Measurements from ENCODE around the gene BCHE.
A peak's percentile ranks its signal among the peaks of the same experiment; 100 is the strongest.

BCHE gene

DNA sequence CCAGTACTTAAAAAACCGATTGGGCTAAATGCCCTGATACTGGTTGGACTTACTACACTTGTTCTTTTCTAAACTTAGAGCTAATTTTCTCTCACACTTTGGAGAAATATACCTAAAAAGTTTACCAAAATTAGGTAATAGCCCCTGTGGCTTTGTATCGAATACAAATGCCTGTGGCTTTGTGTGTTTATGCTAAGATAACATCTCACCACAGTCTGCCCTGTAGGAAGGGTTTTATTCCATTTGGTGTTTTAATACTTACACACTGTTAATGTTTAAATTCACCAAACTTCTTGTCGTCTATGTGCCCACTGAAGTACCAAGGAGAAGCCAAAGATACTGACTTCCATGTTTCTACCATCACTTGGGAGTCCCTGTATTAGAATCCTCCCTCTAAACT is 66.4 kb downstream of the BCHE start:
- Histone ChIP-seq H3K4me3 (ENCODE audit: low read depth in 1 of 2, low read length in 2 of 2) (no peak overlapping the region), H3K36me3 (ENCODE audit: insufficient read depth, low read length) (no peaks in the 10 kb centered on the region), H3K9ac (ENCODE audit: low read depth, low read length) (no peak overlapping the region), H3K4me2 (ENCODE audit: insufficient read depth, low read length) (no peak overlapping the region), H3K27ac (ENCODE audit: low read length) (no peak overlapping the region), H3K4me1 (ENCODE audit: insufficient read depth, low read length) (peaks cover 18% of the 10 kb centered on the region), H4K20me1 (ENCODE audit: insufficient read depth, low read length) (no peaks in the 10 kb centered on the region), H2AFZ (ENCODE audit: low read depth, low read length) (no peak overlapping the region), H3K9me3 (ENCODE audit: insufficient read depth, low read length, severe bottlenecking) (no peaks in the 10 kb centered on the region), H3K27me3 (ENCODE audit: insufficient read depth, low read length, poor library complexity) (no peaks in the 10 kb centered on the region), H3K79me2 (ENCODE audit: insufficient read depth, low read length) (no peaks in the 10 kb centered on the region)
- TF ChIP-seq CTCF (IDR thresholded peaks at IDR 0.05; ENCODE audit: borderline replicate concordance, extremely low read depth, low read length, poor library complexity, severe bottlenecking) (no peak), EZH2 (IDR thresholded peaks at IDR 0.05; ENCODE audit: borderline replicate concordance, low read depth, low read length, severe bottlenecking) (no peak)
- ATAC-seq (ENCODE audit: insufficient read depth, low read depth) (peak; percentile 39; the same call in 1 of the 3 replicates), DNase-seq (no peak)

DNA sequence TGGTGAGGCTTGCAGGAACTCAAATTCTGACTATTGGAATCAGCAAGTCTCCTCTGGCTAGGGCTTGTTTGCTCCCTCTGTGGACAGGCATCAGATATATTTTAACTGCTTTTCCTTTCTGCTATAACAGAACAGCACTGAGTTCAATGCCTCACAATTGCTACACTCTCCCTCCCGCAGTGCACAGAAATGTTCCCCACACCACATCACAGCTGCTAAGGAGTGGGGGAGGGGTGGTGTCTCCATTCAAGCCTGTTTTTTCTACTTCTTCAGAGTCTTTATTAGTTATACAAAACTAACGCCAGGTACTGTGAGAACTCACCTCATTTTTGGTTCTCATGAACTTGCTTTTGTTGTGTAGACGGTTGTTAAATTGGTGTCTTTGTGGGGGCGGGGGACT is 68.5 kb downstream of the BCHE start:
- ATAC-seq (ENCODE audit: insufficient read depth, low read depth) (peak; percentile 87), DNase-seq (peak; percentile 64)
- Histone ChIP-seq H3K27ac (ENCODE audit: low read length) (peak overlapping the region; percentile 53; the same call in 1 of the 2 replicates), H3K4me2 (ENCODE audit: insufficient read depth, low read length) (no peak overlapping the region), H3K27me3 (ENCODE audit: insufficient read depth, low read length, poor library complexity) (no peaks in the 10 kb centered on the region), H3K9ac (ENCODE audit: low read depth, low read length) (no peak overlapping the region), H3K4me3 (ENCODE audit: low read depth in 1 of 2, low read length in 2 of 2) (no peak overlapping the region), H3K79me2 (ENCODE audit: insufficient read depth, low read length) (no peaks in the 10 kb centered on the region), H3K9me3 (ENCODE audit: insufficient read depth, low read length, severe bottlenecking) (no peaks in the 10 kb centered on the region), H3K36me3 (ENCODE audit: insufficient read depth, low read length) (no peaks in the 10 kb centered on the region), H4K20me1 (ENCODE audit: insufficient read depth, low read length) (no peaks in the 10 kb centered on the region), H3K4me1 (ENCODE audit: insufficient read depth, low read length) (peaks cover 18% of the 10 kb centered on the region), H2AFZ (ENCODE audit: low read depth, low read length) (peak overlapping the region; percentile 49)
- TF ChIP-seq CTCF (IDR thresholded peaks at IDR 0.05; ENCODE audit: borderline replicate concordance, extremely low read depth, low read length, poor library complexity, severe bottlenecking): no peak
- TF ChIP-seq EZH2 (IDR thresholded peaks at IDR 0.05; ENCODE audit: borderline replicate concordance, low read depth, low read length, severe bottlenecking): no peak

- H3K36me3 ChIP-seq (ENCODE audit: insufficient read depth, low read length): no peaks in the 10 kb centered on the region
- TF ChIP-seq CTCF (IDR thresholded peaks at IDR 0.05; ENCODE audit: borderline replicate concordance, extremely low read depth, low read length, poor library complexity, severe bottlenecking) (no peak), EZH2 (IDR thresholded peaks at IDR 0.05; ENCODE audit: borderline replicate concordance, low read depth, low read length, severe bottlenecking) (no peak)
- no peak for DNase-seq
- H3K9ac ChIP-seq (ENCODE audit: low read depth, low read length): no peak overlapping the region
- H3K4me2 ChIP-seq (ENCODE audit: insufficient read depth, low read length): no peak overlapping the region
- no peaks in the 10 kb centered on the region for H3K79me2 ChIP-seq (ENCODE audit: insufficient read depth, low read length)
- no peak overlapping the region for H3K4me3 ChIP-seq (ENCODE audit: low read depth in 1 of 2, low read length in 2 of 2)
- peaks cover 11% of the 10 kb centered on the region; the same call in 1 of the 2 replicates for H3K4me1 ChIP-seq (ENCODE audit: insufficient read depth, low read length)
- no peaks in the 10 kb centered on the region for H4K20me1 ChIP-seq (ENCODE audit: insufficient read depth, low read length)
- no peak overlapping the region; the same call in 1 of the 2 replicates for H2AFZ ChIP-seq (ENCODE audit: low read depth, low read length)
- no peaks in the 10 kb centered on the region for H3K9me3 ChIP-seq (ENCODE audit: insufficient read depth, low read length, severe bottlenecking)
- ATAC-seq (ENCODE audit: insufficient read depth, low read depth): no peak
- H3K27me3 ChIP-seq (ENCODE audit: insufficient read depth, low read length, poor library complexity): no peaks in the 10 kb centered on the region
- H3K27ac ChIP-seq (ENCODE audit: low read length): no peak overlapping the region
Measured at GRCh38 chr3:165759041-165759440, 78.2 kb downstream of the BCHE start.

GRCh38 chr3:165755571-165755970 is 81.7 kb downstream of the BCHE start:
- Histone ChIP-seq H2AFZ (ENCODE audit: low read depth, low read length) (no peak overlapping the region), H3K4me2 (ENCODE audit: insufficient read depth, low read length) (no peak overlapping the region), H3K9me3 (ENCODE audit: insufficient read depth, low read length, severe bottlenecking) (no peaks in the 10 kb centered on the region), H3K9ac (ENCODE audit: low read depth, low read length) (no peak overlapping the region), H3K36me3 (ENCODE audit: insufficient read depth, low read length) (no peaks in the 10 kb centered on the region), H3K4me1 (ENCODE audit: insufficient read depth, low read length) (peaks cover 11% of the 10 kb centered on the region; the same call in 1 of the 2 replicates), H3K79me2 (ENCODE audit: insufficient read depth, low read length) (no peaks in the 10 kb centered on the region), H3K27ac (ENCODE audit: low read length) (no peak overlapping the region), H3K4me3 (ENCODE audit: low read depth in 1 of 2, low read length in 2 of 2) (no peak overlapping the region), H3K27me3 (ENCODE audit: insufficient read depth, low read length, poor library complexity) (no peaks in the 10 kb centered on the region), H4K20me1 (ENCODE audit: insufficient read depth, low read length) (no peaks in the 10 kb centered on the region)
- no peak for TF ChIP-seq EZH2 (IDR thresholded peaks at IDR 0.05; ENCODE audit: borderline replicate concordance, low read depth, low read length, severe bottlenecking)
- no peak for TF ChIP-seq CTCF (IDR thresholded peaks at IDR 0.05; ENCODE audit: borderline replicate concordance, extremely low read depth, low read length, poor library complexity, severe bottlenecking)
- ATAC-seq (ENCODE audit: insufficient read depth, low read depth): no peak; the same call in 2 of the 3 replicates
- DNase-seq: no peak
